ENCODE results near the gene ZCCHC14.
A peak's percentile ranks its signal among the peaks of the same experiment; 100 is the strongest.

The ZCCHC14 gene

DNA sequence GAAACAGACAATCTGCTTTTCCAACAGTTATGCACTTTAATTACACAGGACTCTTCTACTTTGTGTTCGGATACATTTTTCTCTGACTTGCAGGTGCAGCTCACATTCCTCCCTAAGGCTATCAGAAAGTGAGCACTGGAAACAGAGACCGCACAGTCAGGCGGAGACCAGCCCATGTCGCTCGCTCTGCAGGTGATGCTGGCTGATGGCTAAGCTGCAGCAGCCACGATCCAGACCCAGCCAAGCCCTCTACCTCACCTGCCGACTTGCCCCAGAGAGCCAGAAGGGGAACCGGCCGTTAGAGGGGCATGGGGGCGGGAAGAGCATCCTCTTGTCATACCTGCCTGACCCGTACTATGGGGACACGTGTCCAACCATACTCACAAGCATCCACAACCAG lies 66.9 kb downstream of the ZCCHC14 start:
- Histone ChIP-seq H3K4me1 (peaks cover 0 to 14% (median 4%) of the 10 kb centered on the region in 10 experiments; a peak in 6 of 20 replicates), H3K9ac (no peak overlapping the region), H3K27ac (no peak overlapping the region), H3K36me3 (peaks cover 0 to 84% (median 50%) of the 10 kb centered on the region in 11 experiments; a peak in 20 of 22 replicates), H4K20me1 (peaks cover 4 to 51% (median 34%) of the 10 kb centered on the region in 11 experiments; a peak in 15 of 22 replicates), H3K4me2 (no peak overlapping the region), H3K9me3 (replicated peaks in 1 of 11) (no peaks in the 10 kb centered on the region), H3K27me3 (no peaks in the 10 kb centered on the region), H3K4me3 (no peak overlapping the region)
- no peak for TF ChIP-seq Cebpa-rat (IDR thresholded peaks at IDR 0.05)

DNA sequence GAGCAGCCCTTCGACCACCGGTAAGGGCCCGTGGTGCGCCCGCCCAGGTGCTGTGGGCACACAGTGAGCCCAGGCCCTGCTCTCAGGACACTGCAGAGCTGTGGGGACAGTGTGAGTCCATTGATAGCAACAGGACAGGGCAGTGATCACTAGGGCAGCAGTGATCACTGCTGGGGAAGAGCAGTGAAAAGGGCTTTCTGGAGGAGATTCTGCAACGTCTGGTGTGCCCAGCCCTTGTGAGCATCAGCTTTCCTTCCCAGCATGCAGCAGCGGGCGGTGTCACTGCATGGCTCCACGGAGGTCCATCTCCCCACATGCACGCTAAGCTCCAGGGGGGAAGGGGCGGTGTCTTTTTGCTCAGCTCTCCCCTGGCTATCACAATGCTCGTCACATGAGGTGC lies 68.6 kb downstream of the ZCCHC14 start:
- Histone ChIP-seq H3K9me3 (replicated peaks in 1 of 11) (no peaks in the 10 kb centered on the region), H3K4me2 (no peak overlapping the region), H3K4me1 (peaks cover 0 to 12% (median 4%) of the 10 kb centered on the region in 10 experiments; a peak in 6 of 20 replicates), H3K4me3 (no peak overlapping the region), H3K36me3 (peaks cover 3 to 87% (median 59%) of the 10 kb centered on the region in 11 experiments; a peak in 20 of 22 replicates), H3K27me3 (no peaks in the 10 kb centered on the region), H4K20me1 (peaks cover 5 to 66% (median 34%) of the 10 kb centered on the region in 11 experiments; a peak in 15 of 22 replicates), H3K9ac (no peak overlapping the region), H3K27ac (no peak overlapping the region)
- no peak for TF ChIP-seq Cebpa-rat (IDR thresholded peaks at IDR 0.05)

DNA sequence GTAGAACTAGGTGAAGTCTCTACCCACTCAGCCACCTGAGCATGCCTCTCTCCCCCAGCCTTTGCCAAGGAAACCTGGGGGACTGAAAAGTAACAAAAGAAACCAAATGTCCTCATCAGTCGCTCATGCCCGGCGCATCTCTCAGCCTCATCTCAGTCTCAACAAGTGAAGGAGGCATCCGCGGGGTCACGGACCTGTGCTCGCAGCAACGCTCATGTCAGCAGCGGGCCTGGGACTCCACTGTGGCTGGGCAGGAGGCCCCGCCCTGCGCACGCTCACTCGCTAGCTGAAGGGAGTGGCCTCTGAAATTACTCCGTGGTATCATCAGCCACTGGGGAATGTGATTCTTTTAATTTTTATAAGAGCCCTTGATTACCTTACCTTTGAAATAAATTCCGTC lies 69.4 kb downstream of the ZCCHC14 start:
- H3K4me2 ChIP-seq = no peak overlapping the region
- H3K4me3 ChIP-seq = no peak overlapping the region
- H3K9ac ChIP-seq = 0 out of 22 replicates have a peak overlapping the region, but pooled peaks of 1 of the 11 experiments have one; percentile 2
- H3K27ac ChIP-seq = no peak overlapping the region
- H4K20me1 ChIP-seq = peaks cover 5 to 66% (median 33%) of the 10 kb centered on the region in 11 experiments; a peak in 15 of 22 replicates
- peaks cover 0 to 4% (median 0%) of the 10 kb centered on the region in 10 experiments; a peak in 3 of 20 replicates for H3K4me1 ChIP-seq
- no peak for TF ChIP-seq Cebpa-rat (IDR thresholded peaks at IDR 0.05)
- H3K36me3 ChIP-seq = peaks cover 3 to 87% (median 58%) of the 10 kb centered on the region in 11 experiments; a peak in 20 of 22 replicates
- no peaks in the 10 kb centered on the region for H3K9me3 ChIP-seq (replicated peaks in 1 of 11)
- H3K27me3 ChIP-seq = no peaks in the 10 kb centered on the region

DNA sequence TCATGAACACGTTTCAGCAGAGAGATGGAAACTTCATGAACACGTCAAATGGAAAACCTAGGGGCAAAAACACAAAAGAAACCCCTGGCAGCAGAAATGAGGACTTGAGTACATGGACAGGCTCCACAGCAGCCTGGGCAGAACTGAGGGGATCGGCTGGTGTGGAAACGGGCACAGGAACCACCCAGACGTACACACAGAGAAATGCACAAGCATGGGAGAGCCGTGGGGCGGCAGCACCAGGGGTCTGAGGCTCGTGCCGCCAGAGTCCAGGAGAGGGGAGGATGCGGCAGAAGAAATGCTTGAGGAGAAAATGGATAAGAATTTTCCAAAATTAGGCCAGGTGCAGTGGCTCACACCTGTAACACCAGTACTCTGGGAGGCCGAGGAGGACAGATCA lies 70.7 kb downstream of the ZCCHC14 start:
- TF ChIP-seq Cebpa-rat (IDR thresholded peaks at IDR 0.05) = no peak
- Histone ChIP-seq H3K9ac (no peak overlapping the region), H3K4me2 (no peak overlapping the region), H4K20me1 (peaks cover 5 to 63% (median 36%) of the 10 kb centered on the region in 11 experiments; a peak in 18 of 22 replicates), H3K4me1 (no peaks in the 10 kb centered on the region), H3K27ac (no peak overlapping the region), H3K9me3 (replicated peaks in 1 of 11) (no peaks in the 10 kb centered on the region), H3K4me3 (no peak overlapping the region), H3K36me3 (peaks cover 7 to 83% (median 66%) of the 10 kb centered on the region in 11 experiments), H3K27me3 (no peaks in the 10 kb centered on the region)

- Histone ChIP-seq H3K27ac (no peak overlapping the region), H3K4me2 (no peak overlapping the region), H3K4me3 (no peak overlapping the region), H3K9ac (no peak overlapping the region), H3K36me3 (peaks cover 9 to 87% (median 72%) of the 10 kb centered on the region in 11 experiments), H3K27me3 (no peaks in the 10 kb centered on the region), H4K20me1 (peaks cover 5 to 58% (median 29%) of the 10 kb centered on the region in 11 experiments; a peak in 17 of 22 replicates), H3K4me1 (no peaks in the 10 kb centered on the region), H3K9me3 (replicated peaks in 1 of 11) (no peaks in the 10 kb centered on the region)
- TF ChIP-seq Cebpa-rat (IDR thresholded peaks at IDR 0.05) = no peak
Measured at GRCh38 chr16:87421003-87421912, 71.6 kb downstream of the ZCCHC14 start.

DNA sequence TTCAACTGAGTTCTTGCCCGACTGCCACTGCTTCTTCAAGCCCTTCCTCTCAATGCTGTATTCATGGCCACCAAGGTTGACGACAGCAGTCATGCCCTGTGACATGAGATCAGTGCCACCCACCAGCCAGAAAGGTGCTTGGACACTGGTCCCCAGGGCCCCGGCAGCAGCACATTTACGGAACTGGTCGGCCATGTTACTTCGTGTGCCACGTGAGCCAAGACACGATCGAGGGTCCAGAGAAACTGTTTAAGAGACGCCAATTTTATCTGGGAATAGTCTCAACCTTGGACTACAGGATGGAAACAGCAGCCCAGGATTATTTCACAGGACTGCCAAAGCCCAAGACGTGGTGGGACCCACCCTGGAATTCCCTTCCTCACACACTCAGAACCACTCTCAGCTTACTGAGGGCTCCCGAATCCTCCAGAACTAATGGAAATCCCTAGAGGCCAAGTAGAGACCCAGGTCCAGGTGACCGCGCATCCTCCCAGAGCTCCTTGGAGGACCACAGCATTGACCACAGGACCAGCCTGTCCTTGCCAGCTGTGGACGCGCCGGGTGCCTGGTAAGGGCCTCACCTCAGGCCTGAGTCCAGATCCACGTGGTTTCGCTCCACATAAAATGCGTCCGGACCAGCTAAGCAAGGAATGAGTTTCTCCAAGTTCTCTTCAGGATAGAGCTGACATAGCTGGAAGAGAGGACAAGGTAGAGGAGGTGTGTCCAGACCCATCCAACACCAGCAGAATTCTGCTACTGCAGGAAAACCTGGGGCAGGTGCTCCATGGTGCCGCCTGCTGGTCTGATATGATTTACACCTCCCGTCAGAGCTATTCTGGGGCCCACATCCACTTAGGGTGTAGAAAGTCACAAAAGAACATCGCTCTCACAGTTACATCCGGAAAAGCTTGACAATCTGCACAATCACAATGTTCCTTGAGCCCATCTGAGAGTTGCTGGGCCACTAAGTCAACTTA lies 72.5 kb downstream of the ZCCHC14 start:
- no peak overlapping the region for H3K27ac ChIP-seq
- H4K20me1 ChIP-seq = peaks cover 0 to 50% (median 22%) of the 10 kb centered on the region in 11 experiments; a peak in 16 of 22 replicates
- no peak overlapping the region for H3K4me3 ChIP-seq
- no peak for TF ChIP-seq Cebpa-rat (IDR thresholded peaks at IDR 0.05)
- H3K4me1 ChIP-seq = no peaks in the 10 kb centered on the region
- H3K27me3 ChIP-seq = no peaks in the 10 kb centered on the region
- peaks cover 9 to 89% (median 77%) of the 10 kb centered on the region in 11 experiments for H3K36me3 ChIP-seq
- H3K9ac ChIP-seq = no peak overlapping the region
- no peak overlapping the region for H3K4me2 ChIP-seq
- H3K9me3 ChIP-seq (replicated peaks in 1 of 11) = no peaks in the 10 kb centered on the region

DNA sequence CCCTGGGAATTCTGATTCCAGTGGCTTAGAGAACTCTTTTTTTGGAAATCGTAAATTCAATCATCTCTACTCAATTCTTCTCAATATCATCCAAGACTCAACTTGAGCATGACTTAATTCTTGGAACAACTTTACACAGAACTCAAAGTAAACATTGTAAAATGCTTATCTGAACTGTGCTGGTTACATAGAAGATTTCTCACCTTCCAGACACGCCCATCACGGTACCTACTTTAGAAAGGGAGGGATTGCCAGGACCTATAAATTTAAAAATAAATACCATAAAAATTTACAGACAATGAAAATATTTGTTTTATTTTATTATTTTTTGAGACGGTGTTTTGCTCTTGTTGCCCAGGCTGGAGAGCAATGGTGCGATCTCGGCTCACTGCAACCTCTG lies 74.2 kb downstream of the ZCCHC14 start:
- no peaks in the 10 kb centered on the region for H3K9me3 ChIP-seq (replicated peaks in 1 of 11)
- no peak overlapping the region for H3K27ac ChIP-seq
- no peak overlapping the region for H3K4me2 ChIP-seq
- H4K20me1 ChIP-seq = peaks cover 0 to 34% (median 12%) of the 10 kb centered on the region in 11 experiments; a peak in 10 of 22 replicates
- H3K4me3 ChIP-seq = no peak overlapping the region
- no peaks in the 10 kb centered on the region for H3K4me1 ChIP-seq
- peaks cover 9 to 95% (median 80%) of the 10 kb centered on the region in 11 experiments for H3K36me3 ChIP-seq
- 0 out of 22 replicates have a peak overlapping the region, but pooled peaks of 1 of the 11 experiments have one; percentile 3 for H3K9ac ChIP-seq
- no peak for TF ChIP-seq Cebpa-rat (IDR thresholded peaks at IDR 0.05)
- no peaks in the 10 kb centered on the region for H3K27me3 ChIP-seq

DNA sequence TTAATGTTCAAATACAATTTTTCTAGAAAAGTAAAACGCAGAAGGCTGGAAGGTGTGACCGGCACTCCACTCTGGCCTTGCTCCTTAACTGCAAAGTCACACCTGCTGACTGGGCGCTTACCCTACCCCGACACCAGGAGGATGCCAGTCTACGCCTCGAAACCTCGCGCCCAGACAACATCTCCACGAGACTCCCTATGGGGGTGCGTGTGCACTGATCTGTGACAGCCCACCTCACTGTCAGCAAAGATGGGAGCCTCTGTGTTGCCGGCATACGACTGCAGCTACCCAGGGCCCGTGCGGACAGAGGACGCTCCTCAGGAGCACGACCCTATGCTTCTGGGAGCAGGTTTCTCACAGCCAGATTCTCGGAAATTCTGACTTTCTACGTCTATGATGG lies 74.6 kb downstream of the ZCCHC14 start:
- Histone ChIP-seq H3K36me3 (peaks cover 11 to 95% (median 80%) of the 10 kb centered on the region in 11 experiments), H3K27ac (no peak overlapping the region)
- no peak for TF ChIP-seq Cebpa-rat (IDR thresholded peaks at IDR 0.05)

More for the DNA sequence above, 74.6 kb downstream of the ZCCHC14 start:
- Histone ChIP-seq H3K27me3 (no peaks in the 10 kb centered on the region), H3K4me2 (no peak overlapping the region), H3K4me3 (no peak overlapping the region), H3K9ac (0 out of 22 replicates have a peak overlapping the region, but pooled peaks of 1 of the 11 experiments have one; percentile 3), H4K20me1 (peaks cover 0 to 34% (median 12%) of the 10 kb centered on the region in 11 experiments; a peak in 9 of 22 replicates), H3K9me3 (replicated peaks in 1 of 11) (no peaks in the 10 kb centered on the region), H3K4me1 (no peaks in the 10 kb centered on the region)
